GM13976 (cell line): ENCODE measurements around the gene RMDN2.

ENCODE experiments used
- DNase-seq: peaks from one replicate; pipeline ENCODE4 v3.0.0; 2012; ENCODE audit warnings: low spot score
- in situ Hi-C: fragments of 300-500 bp; cut with MboI; formaldehyde crosslinking; loops from one replicate; pipeline ENCODE4 v1.12.0; 2022; ENCODE audit warnings: low sequenced_read_pairs, mixed read lengths, inconsistent platforms; ENCODE audit not compliant: unreplicated experiment
- TF ChIP-seq, protein P1 (sequence below): IDR thresholded peaks from 2 replicates; pipeline ENCODE4 v1.5.1; 2012; ENCODE audit warnings: borderline replicate concordance, mild to moderate bottlenecking; ENCODE audit not compliant: insufficient read depth; ENCODE audit errors: extremely low read depth, missing control alignments, control extremely low read depth

Gene RMDN2

DNA sequence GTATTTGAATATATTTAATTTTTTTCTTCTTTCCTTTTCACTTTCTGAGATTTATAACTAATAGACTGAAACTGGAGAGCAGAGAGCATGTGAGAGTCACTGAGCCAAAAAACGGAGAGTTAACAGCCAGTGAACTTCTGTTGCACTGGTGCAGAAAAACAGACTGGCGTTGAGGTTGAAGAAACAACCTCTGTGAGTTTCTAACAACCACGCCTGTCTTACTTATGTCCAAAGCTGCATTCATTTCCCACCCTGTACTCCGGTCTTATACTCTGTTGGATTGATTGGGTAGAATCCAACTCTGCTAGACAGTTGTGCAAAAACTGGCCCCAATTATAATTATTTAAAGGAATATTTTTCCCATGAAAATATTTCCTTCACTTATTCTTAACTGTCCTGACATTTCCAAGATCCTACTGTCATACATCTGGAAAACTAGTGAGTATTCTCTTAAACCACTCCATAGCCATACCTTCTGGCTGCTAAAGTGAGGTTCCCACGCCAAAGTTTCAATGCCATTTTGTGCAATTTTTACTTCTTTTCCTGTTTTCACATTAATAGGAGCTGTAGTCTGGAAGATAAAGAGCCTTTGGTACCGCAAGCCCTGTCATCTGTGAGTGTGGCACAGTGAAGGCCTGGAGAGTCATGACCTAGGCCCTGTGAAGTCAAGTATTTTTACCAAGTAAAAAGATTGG is 141.5 kb downstream of the RMDN2 start:
- in situ Hi-C loops, result no loop called here
- TF ChIP-seq, protein P1, sequence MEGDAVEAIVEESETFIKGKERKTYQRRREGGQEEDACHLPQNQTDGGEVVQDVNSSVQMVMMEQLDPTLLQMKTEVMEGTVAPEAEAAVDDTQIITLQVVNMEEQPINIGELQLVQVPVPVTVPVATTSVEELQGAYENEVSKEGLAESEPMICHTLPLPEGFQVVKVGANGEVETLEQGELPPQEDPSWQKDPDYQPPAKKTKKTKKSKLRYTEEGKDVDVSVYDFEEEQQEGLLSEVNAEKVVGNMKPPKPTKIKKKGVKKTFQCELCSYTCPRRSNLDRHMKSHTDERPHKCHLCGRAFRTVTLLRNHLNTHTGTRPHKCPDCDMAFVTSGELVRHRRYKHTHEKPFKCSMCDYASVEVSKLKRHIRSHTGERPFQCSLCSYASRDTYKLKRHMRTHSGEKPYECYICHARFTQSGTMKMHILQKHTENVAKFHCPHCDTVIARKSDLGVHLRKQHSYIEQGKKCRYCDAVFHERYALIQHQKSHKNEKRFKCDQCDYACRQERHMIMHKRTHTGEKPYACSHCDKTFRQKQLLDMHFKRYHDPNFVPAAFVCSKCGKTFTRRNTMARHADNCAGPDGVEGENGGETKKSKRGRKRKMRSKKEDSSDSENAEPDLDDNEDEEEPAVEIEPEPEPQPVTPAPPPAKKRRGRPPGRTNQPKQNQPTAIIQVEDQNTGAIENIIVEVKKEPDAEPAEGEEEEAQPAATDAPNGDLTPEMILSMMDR, result no peak
- no peak for DNase-seq
